HL-60/S4 treated with phorbol 12-myristate 13-acetate at 8.2 ng/mL for 4 days and 3 days (cell line): Measurements from ENCODE around the gene MAPK14.

Source experiments
- in situ Hi-C: fragments of 300-500 bp; cut with MboI; formaldehyde crosslinking; loops from 2 replicates; pipeline ENCODE4 v1.15.0; 2022; ENCODE audit warnings: low sequenced_read_pairs

MAPK14 gene

GRCh38 chr6:36035225-36035624, 7.6 kb downstream of the MAPK14 start:
- in situ Hi-C loops, result no loop called here

GRCh38 chr6:36038120-36038876, 10.7 kb downstream of the MAPK14 start:
- in situ Hi-C loops, result no loop called here

GRCh38 chr6:36039112-36039511, 11.5 kb downstream of the MAPK14 start:
- in situ Hi-C loops, result no loop called here

DNA sequence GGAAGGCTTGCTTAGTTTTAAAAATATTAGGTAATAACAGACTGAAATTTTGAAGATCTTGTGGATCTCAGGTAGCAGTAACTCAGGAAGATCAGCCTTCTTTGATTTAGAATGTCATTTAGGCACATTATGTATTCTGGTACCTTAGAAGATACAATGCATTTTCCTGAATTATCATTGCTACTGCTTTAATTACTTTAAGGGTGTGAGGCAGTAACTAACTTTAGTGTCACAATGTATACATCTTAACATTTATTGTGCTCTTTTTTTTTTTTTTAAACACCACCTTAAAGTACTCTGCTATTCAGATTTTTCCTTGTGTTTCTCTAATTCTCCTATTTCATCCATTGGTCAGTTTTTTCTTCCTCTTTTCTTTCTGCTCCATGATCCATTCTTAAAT, 13.3 kb downstream of the MAPK14 start:
- in situ Hi-C loops, result no loop called here

DNA sequence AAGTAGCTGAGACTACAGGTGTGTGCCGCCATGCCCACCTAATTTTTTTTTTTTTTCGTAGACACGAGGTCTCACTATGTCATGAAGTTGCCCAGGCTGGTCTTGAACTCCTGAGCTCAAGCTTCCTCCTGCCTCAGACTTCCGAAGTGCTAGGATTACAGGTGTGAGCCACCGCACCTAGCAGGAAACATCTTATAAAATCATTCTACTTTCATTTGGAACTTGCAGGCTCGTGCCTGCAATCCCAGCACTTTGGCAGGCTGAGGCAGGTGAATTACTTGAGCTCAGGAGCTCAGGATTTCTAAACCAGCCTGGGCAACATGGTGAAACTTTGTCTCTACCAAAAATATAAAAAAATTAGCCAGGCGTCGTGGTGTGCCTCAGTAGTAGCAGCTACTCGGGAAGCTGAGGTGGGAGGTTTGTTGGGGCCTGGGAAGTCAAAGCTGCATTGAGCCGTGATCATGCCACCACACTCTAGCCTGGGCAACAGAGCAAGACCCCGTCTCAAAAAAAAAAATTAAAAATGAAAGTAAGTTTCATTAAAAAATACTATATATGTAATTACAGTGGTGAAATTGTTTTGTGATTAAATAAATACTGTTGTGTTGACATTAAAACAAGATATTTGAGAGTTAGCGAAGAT, 15.1 kb downstream of the MAPK14 start:
- in situ Hi-C loops, result no loop called here

- in situ Hi-C loops, result no loop called here
Observed at GRCh38 chr6:36049582-36049981, 22.0 kb downstream of the MAPK14 start.

GRCh38 chr6:36050305-36050704, 22.7 kb downstream of the MAPK14 start:
- in situ Hi-C loops, result no loop called here

- in situ Hi-C loops, result no loop called here
Observed at GRCh38 chr6:36050947-36051710, 23.5 kb downstream of the MAPK14 start.

- in situ Hi-C loops, result no loop called here
Observed at GRCh38 chr6:36052097-36052496, 24.5 kb downstream of the MAPK14 start.

DNA sequence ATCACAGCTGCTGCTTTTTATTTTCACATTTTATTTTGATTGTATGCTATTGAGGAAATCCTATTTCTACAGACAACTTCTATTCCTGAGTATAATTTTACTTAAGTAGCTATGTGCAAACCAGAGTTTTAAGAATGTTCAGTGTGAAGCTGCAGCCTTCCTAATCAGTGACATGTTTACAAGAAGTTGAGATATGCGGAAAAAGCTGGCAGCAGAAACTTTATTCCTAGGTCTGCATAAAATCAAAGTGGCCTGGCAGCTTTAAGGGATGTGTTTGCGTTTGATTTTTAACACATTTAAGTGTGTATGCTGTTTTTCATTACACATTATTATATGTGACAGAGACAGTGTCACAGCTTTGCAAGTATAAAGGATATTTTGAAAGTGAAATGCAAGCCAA, 26.3 kb downstream of the MAPK14 start:
- in situ Hi-C loops, result no loop called here

DNA sequence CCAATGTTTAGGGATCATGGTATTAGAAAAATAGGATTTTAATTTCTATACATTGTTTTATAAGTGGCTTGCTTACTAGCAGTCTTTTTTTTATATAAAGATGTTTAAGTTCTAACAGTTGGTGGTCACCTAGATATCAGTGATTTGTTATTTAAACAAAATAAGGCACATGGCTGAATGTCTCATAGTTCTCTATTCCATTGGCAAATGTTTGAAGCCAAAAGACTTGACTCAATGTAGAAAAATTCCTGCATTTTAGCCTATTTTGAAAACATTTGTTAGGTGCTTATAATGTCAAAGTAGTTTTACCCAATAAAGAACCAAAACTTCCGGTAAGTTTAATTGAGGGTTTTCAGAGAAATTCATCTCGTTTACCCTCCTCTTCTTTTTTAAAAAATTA, 26.8 kb downstream of the MAPK14 start:
- in situ Hi-C loops, result no loop called here

- in situ Hi-C loops, result no loop called here
Observed at GRCh38 chr6:36054956-36055355, 27.3 kb downstream of the MAPK14 start.

- in situ Hi-C loops, result no loop called here
Observed at GRCh38 chr6:36056178-36056577, 28.6 kb downstream of the MAPK14 start.

DNA sequence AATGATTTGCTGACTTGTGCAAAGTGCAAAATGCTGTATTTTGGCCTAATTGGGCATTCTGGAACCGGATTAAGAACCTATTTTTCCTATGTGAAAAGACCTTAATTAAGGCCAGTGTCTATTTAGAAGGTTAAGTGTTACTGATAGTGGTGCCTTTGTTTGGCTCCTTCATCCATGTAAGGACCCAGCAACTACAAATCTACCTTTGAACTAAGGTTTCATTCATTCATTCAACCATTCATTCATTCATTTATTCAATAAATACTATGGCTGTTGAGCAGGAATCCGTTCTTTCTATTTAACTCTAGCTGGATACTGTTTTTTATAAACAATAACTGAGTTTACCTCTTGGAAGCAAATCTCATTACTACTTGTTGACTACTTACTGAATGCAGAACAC, 33.6 kb downstream of the MAPK14 start:
- in situ Hi-C loops, result no loop called here

DNA sequence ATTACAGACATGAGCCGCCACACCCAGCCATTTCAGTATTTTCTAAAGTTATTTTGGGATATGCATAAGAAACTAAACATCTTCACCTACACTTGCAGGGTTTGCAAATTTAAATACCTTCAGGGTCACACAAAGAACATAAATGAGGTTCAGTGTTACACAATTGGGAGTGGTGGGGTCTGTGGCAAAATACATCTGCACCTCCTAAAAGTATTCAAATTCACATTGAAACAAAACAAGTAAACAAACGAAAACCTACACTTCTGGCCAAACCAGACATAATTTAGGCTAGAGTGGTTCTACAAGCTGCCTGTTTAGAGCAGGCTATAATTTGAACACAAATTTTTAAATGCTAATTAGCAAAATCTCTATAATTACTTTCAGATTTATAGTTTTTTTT, 34.6 kb downstream of the MAPK14 start:
- in situ Hi-C loops, result no loop called here

DNA sequence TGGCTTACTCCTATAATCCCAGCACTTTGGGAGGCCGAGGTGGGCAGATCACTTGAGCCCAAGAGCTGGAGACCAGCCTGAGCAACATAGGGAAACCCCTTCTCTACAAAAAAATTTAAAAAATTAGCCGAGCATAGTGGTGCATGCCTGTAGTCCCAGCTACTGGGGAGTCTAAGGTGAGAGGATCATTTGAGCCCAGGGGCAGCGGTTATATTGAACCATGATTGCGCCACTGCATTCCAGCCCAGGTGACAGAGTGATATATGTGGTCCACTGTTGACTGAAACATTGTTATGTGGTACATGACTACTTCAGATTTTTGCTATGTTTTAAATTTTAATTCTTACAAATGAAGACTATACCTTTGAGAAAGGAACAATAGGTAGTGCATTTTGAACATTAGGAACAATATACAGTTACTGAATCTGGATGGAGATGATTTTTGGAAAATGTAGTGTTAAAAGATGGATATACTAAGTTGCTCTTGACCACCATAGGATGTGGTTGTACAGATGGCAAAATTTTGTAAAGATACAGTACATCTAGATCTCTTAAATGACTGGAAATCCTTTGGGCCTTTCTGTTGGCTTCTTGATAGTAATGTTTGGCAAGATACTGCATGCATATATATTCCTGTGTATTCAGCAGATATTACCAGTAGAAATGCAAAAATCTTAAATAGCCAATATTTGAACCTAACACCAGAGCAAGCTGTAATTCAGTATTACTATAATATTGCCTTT, 35.9 kb downstream of the MAPK14 start:
- in situ Hi-C loops, result no loop called here

DNA sequence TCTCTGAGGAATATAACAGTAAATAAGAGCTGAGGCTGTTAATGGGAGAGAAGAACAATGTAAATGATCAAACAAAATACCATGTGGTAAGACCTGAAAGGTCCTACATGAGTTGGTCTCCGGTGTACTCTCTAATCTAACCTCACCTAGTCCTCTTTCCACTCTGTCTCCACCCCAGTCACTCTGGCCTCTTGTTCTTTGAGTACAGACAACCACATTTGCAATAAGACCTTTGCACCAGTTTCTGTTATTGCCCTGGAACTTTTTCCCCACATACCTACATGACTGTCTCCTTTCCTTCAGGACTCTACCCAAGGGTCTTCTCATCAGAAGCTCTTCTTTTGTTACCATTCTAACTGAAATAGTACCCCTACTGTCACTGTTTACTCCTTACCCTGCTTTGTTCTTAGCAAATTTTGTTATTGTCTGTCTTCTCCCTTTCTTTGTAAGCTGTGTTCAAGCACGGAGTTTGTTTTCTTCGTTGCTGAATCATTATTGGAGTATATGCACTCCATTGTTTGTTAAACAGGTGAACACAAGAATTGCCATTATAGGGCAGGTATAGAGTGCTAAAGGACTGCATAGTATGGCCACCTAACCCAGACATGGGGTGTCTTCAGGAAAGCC, 37.3 kb downstream of the MAPK14 start:
- in situ Hi-C loops, result no loop called here

- in situ Hi-C loops, result no loop called here
Observed at GRCh38 chr6:36065916-36066315, 38.3 kb downstream of the MAPK14 start.

GRCh38 chr6:36066817-36067216, 39.2 kb downstream of the MAPK14 start:
- in situ Hi-C loops, result no loop called here

DNA sequence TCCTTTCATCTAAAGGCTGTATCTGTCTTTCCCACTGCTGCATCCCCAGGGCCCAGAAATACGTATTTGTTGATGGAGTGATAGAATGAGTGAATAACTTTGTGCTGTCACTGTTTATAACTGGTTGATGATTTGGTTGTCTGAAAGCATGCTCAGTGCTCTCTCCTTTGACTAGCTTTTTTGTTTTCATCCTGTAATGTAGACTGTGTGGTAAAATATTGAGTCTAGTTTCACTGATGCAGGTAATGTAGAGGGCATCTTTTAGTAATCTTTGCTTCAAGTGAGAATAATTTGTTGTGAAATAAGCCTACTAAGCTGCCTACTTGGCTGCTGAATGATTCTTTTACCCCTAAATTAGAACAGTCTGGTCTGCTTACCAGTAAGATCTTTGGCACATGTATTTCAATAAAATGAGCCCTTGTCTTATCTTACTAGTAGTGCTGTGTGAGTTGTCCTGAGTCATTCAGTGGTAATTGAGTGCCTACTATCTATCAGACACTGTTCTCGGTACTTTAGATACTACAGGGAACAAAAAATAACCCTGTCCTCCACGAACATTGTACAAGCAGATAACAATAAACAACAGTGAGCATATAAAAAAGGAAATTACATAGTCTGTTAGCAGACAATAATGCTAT, 39.9 kb downstream of the MAPK14 start:
- in situ Hi-C loops, result no loop called here
